Fibroblast of skin of left quadriceps (primary cell): ENCODE data around the gene FOXP2.

Source experiments
- DNase-seq, 2 experiments: peaks; one replicate each; pipeline ENCODE4 v3.0.0-alpha.2; 2013; ENCODE audit warnings: low read depth in 2 of 2

Gene FOXP2

GRCh38 chr7:114653364-114654088 lies 238.9 kb downstream of the FOXP2 start:
- no peak for DNase-seq

GRCh38 chr7:114656466-114656865 lies 241.9 kb downstream of the FOXP2 start:
- no peak for DNase-seq

- no peak for DNase-seq
These were observed 242.7 kb downstream of the FOXP2 start for GRCh38 chr7:114657279-114657678.

- DNase-seq, result no peak
These were observed 243.6 kb downstream of the FOXP2 start for GRCh38 chr7:114658216-114658615.

- no peak for DNase-seq
These were observed 245.0 kb downstream of the FOXP2 start for GRCh38 chr7:114659409-114660125.

GRCh38 chr7:114660126-114660486 lies 245.5 kb downstream of the FOXP2 start:
- no peak for DNase-seq

- no peak for DNase-seq
These were observed 246.1 kb downstream of the FOXP2 start for GRCh38 chr7:114660753-114661152.

- no peak for DNase-seq
These were observed 247.5 kb downstream of the FOXP2 start for GRCh38 chr7:114662002-114662677.

- DNase-seq, result peak; percentile 10 to 24
These were observed 248.9 kb downstream of the FOXP2 start for GRCh38 chr7:114663502-114663901.

- DNase-seq, result no peak
These were observed 256.1 kb downstream of the FOXP2 start for GRCh38 chr7:114670676-114671075.

- no peak for DNase-seq
These were observed 257.0 kb downstream of the FOXP2 start for GRCh38 chr7:114671563-114672123.

- no peak for DNase-seq
These were observed 263.5 kb downstream of the FOXP2 start for GRCh38 chr7:114678116-114678515.

GRCh38 chr7:114687238-114687637 lies 272.6 kb downstream of the FOXP2 start:
- no peak for DNase-seq

- no peak for DNase-seq
These were observed 273.9 kb downstream of the FOXP2 start for GRCh38 chr7:114688443-114689055.

GRCh38 chr7:114689406-114689805 lies 274.8 kb downstream of the FOXP2 start:
- no peak for DNase-seq

GRCh38 chr7:114691605-114692004 lies 277.0 kb downstream of the FOXP2 start:
- no peak for DNase-seq

- no peak for DNase-seq
These were observed 280.6 kb downstream of the FOXP2 start for GRCh38 chr7:114695182-114695581.

GRCh38 chr7:114700247-114700928 lies 285.8 kb downstream of the FOXP2 start:
- DNase-seq, result no peak

- DNase-seq, result no peak
These were observed 289.1 kb downstream of the FOXP2 start for GRCh38 chr7:114703677-114704076.

GRCh38 chr7:114708646-114709045 lies 294.0 kb downstream of the FOXP2 start:
- no peak for DNase-seq

- DNase-seq, result no peak
These were observed 295.9 kb downstream of the FOXP2 start for GRCh38 chr7:114710499-114710898.
